Stimulated activated CD4-positive, alpha-beta T cell treated with anti-CD3 and anti-CD28 coated beads, Interleukin-4, amount 100 ng/mL, for 48 hours (primary cell): ENCODE results near the gene NFRKB.
"Not testable (repeated sequence)": the region's sequence is repeated elsewhere in the genome, so short reads cannot be mapped to it uniquely, and the experiment has no call there.

Source experiments
- DNase-seq, 2 donors: peaks; one replicate each; pipeline ENCODE4 v3.0.0-alpha.2; 2020; ENCODE audit warnings: low read depth in 2 of 2

NFRKB gene

DNA sequence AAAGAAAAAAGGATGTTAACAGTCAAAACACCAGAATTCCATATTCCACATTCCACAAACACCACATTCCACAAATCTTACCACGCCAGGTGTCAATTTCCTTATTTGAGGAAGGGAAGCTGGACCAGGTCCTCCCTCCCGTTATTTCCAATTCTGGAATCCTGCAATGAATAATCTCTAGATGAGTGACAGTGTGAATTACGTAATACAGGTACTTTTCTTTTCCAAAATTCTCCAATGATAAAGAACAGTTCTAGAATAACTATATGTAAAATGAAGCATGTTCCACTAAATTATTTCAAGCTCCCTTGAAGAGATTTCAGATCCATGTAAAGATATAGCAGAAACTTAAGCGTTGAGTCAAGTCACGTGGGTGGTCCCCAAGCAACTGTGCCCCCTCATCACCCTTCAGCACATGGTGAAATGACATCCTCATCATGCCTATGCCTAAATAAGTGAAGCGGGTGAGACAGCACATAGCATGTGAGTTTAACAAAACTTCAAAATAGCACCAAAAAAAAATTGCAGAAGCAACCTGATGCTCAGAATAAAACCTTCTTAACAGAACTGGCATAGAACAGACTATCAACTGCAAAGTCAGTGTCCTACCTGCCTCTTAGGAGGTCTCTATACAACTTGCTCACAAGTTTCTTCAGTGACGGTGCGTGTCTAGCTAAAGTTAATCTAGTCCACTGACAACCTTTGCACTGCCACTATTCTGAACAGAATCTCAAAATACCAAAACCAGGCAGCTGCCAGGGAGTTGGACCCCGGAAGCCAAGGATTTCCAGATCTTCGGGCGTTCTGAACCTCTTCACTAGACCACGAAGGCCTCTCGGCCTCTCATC is 876 bp downstream of the NFRKB start:
- DNase-seq, result no peak

DNA sequence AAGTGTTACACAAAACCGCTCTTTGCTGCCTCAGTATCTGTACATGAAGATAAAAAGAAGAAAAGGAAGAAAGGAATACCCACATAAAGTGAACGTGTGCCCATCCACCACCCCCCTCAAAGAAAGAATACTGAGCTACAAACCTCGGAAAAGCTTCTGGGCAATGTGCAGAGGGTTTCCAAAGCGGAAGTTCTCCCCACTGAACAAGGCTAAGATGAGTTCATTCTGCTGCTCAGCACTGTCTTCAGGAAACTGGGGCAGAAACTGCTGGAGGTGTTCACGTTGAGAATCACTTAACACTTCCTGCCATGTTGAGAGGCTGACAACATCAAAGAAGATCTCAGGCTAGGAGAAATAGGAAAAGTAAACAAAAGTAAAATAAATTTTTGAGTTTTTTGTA is 6.9 kb downstream of the NFRKB start:
- no peak for DNase-seq

DNA sequence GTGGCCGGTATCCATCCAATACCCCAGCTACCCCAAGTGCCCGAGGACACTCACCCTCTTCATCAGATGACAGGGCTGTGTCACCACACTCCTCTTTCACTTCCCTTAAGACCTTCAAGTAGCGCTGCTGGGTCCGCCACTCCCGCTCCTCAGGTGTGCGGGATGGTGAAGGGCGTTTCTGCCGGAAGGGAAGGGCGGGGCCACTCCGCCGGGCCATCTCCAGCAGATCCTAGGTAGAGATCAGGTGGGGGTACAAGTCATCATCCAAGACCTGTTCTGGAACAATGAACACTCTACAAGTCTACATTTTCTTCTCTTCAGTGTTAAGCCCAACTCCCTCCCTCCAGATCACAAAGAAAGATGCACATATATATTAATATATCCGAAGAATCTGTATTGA is 10.0 kb downstream of the NFRKB start:
- DNase-seq, result no peak

DNA sequence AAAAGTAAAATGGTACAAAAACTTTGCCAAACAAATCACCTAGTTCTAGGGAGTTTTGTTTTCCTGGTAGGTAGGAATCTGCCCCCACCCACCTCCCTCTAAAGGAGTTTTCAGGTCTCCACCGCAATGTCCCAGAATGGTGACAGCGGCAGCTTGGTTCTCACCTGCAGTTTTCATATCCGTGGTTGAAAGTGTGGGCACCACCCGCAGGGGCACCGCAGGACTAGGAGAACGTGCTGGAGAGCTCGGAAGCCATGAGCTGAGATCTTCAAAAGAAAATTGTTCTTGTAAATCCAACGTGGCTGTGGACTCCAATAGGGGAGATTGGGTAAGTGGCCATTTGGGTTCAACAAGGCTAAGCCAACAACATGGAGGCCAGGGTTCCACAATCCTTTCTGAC is 10.8 kb downstream of the NFRKB start:
- DNase-seq, result no peak

DNA sequence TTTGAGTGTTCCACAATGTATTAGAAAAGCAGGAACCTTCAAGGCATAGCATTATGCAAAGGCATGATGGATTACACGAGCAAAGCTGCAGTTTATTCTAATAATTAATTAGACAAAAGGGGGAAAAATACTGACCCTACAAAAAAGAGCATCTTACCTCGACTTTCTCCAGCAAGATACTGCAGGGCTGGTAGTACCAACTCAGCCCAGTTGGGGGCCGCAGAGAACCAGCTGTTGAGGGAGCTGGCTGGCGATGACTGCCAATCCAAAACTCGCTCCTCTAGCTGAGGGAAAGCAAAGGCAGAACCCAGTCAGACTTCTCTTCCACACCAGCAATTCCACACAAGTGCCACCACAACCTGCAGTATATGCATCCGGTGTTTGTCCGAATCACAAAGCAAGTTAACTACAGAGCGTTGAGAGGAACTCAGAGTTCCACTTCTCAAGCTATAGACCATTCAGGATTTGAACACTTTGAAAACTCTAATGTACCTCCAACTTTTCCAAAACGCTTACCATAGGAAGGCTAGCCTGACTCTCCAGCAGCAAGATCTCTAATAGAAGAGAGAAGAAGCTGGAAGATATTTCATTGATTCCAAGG is 13.7 kb downstream of the NFRKB start:
- peak in 1 of 2 donors; percentile 33 for DNase-seq

DNA sequence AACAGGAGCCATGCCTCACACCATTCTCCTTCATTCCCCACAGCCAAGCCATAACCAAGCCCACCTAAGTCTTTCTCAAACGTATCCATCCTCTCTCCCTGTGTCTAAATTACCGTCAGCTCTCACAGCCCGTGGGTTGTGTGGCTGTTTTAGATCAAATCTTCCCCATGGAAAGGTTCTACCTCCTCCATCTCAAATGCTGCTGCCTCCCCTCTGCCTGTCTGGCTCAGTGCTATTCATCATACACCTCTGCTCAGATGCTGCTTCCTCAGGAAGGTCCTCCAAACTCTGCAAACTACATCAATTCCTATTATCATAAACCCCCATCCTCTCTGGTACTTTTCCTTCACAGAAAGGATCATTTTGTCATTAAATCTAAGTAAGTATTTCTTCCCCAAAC is 15.1 kb downstream of the NFRKB start:
- DNase-seq, result no peak

DNA sequence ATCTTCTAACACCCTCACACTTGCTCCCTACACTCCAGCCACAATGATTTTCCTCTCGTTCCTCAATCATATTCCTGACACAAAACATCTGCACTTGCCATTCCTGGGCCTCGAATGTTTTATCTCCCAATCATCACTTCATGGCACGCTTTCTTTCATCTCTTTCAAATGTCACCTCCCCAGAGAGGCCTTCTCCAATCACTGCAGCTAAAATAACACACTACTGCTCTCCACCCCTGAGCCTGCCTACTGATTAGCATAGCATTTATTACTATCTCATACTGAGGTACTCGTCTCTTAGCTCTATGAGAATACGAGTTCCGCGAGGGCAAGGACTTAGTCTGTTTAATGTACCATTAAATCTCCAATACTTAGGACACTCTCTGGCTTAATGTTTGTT is 23.5 kb downstream of the NFRKB start:
- DNase-seq, result no peak

DNA sequence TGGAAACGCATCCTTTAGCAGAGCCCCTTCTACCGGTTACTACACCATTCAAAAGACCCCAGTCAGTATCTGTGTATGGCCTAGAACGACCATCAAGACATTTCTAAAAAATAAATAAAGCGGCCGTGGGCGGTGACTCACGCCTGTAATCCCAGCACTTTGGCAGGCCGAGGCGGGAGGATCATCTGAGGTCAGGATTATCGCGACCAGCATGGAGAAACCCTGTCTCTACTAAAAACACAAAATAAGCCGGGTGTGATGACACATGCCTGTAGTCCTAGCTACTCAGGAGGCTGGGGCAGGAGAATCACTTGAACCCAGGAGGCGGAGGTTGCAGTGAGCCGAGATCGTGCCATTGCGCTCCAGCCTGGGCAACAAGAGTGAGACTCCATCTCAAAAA is 26.8 kb downstream of the NFRKB start:
- DNase-seq, result not testable (repeated sequence)

DNA sequence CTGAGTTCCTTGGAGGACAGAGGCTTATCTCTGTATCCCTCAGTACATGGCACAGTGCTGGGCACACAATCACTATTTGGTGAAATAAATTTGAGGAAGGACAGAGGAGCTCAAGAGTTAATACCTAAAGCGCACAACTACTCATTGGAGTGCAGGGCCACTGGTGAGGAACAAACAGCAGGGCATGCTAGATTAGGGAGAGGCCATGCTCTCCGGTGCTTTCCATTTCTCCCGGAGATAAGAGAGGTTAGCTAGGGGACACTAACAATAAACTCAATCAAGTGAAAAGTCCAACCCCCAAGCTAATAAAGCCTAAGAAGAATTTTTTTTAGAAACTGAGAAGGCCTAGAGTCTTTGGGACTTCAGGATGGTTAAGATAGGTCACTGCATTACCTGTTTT is 29.1 kb downstream of the NFRKB start:
- no peak for DNase-seq

DNA sequence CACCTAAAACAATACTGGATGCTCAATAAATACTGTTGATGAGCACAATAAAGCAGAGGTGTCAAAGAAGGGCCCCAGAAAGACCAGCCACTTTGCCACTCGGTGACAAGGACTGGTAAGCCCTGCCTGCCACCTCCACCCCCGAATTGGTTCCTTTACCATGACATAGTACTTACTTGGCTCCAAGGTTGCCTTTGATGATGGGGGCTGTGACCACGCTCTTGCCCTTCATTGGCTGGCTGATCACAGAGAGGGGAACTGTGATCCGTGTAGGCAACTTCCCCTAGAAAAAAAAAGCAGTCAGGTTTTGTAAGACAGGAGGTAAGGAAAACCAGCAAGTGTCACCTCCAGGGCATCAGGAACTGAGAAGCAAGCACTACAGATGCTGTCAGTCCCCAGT is 29.7 kb downstream of the NFRKB start:
- DNase-seq, result no peak

DNA sequence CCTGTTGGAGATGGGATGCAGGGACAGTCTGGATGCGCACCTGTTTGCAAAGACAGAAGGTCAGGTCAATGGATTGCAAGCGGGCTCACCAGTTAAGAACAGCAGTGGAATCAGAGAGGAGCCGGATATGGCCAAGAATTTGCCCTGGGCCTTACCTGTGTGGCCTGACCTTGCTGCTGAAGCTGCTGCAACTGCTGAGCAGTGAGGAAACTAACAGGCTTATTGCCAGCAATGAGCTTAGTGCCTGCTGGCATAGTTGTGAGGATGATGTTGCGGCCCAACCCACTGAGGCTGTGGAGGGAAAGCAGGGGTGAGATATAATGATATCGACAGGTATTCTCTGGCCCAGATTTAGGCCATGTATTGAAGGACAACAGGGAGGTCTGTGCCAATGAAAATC is 30.6 kb downstream of the NFRKB start:
- no peak for DNase-seq

DNA sequence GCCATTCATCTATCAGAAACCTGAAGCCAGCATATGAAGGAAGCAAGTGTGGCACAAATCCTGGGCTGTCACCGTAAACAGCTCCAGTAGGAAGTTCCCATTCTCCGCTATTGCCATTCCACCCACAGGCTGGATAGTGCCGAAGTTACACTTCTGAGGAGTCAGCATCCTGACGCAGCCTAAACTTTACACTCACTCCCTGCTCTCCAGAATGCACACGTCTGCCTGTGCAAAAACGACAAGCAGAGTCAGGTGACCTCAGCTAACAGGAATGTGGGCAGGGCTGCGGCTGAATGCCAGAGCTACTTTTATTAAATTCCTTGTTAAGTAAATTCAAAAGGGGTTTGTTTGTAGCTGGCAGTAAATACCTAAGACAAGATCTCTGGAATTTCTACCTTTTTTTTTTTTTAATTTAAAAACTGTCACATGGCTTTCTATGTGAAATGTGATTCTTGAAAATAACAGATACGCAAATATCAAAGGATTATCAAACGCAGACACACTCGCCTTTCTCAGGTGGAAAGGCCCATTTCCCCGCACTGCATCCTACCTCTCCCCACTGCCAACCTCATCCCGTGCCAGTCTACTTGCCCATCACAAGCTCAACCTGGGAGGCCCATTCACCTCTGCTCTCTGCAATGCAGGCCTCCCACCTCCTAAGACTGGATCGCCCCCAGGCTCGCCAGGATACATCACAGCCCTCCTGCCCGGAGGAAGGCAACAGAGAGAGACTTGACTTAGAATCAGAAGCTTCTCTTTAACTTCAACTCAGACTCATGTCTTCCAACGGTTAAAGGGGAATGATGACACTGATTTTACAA is 33.5 kb downstream of the NFRKB start:
- DNase-seq, result no peak

DNA sequence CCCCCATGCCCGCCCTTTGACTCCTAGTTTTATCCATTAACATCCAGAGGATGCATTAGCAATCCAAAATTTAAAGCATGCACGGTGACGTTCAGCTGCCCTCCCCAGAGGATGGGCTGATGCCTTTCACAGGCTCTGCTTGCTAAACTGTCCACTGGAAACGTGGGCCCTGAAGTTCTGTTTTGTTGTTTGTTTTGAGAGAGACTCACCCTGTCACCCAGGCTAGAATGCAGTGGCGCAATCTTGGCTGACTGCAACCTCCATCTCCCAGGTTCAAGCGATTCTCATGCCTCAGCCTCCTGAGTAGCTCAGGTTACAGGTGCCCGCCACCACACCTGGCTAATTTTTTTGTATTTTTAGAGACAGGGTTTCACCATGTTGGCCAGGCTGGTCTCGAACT is 39.3 kb downstream of the NFRKB start:
- no peak for DNase-seq

DNA sequence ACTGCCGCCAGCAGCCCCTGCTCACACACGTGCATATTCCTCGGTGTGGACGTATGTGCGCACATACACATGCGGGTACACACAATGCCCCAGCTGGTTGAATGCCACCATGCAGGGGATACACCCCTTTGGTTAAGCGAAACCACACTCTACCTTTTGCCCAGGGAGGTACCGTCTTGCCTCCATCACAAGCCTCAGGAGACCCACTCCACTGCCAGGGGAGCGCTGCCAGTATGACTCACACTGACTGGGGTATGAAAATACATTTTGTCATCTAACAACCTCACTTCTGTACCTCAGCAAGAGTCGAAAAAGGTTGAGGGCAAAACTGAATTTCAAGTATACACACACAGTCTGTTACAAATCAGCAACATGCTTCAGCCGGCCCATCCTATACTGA is 40.3 kb downstream of the NFRKB start:
- DNase-seq, result no peak

DNA sequence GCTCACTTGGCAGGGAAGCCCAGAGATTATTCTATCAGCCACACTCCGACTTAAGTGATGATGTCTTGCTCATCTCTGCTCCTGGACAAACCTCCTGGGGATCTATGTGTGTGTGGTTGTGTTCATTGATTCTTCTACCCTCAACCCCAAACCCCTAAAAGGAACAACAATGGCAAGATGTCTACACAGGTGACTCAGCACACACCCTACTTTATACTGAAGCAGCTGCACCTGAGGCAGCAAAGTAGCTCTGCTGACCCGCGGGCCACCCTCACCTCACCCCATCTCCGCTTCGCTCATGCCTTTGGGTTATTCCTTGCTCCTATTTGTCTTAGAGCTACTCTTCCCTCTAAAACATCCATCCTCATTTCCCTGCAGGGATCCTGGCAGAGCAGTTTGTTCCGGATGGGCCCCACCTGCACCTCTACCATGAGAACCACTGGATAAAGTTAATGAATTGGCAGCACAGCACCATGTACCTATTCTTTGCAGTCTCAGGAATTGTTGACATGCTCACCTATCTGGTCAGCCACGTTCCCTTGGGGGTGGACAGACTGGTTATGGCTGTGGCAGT is 41.1 kb downstream of the NFRKB start:
- DNase-seq, result no peak

DNA sequence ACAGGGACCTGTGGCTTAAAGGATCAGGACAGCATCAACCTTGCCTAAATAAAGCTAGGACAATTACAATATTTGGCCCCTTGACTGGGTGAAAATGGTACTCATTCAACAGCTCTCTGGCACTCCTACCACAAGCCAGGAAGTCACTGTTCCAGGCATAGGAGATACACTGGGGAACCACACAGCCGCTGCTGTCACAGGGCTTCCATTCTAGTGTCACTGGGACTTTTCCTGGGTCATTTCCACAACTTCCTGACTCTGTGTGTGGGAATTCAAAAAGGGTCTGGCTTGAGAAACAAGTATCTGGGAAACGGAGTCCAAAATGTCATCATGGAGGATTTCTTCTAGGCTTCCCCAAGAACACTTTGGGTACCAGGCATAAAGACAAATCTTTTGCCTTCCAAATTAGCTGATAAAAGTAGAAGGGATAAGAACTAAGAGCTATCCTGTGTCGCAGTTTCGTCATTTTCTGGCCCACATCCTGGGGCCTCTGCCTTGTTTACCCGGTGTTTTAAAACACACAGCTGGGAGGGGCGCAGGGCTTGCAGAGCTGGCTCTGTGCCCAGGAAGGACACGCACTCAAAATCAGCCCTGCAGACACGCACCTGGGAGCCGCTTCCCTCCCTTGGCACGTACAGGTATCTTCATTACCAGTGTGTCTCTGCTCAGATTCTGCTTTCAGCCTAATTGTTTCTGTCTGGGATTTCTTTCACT is 41.7 kb downstream of the NFRKB start:
- DNase-seq, result peak; percentile 17 to 18

DNA sequence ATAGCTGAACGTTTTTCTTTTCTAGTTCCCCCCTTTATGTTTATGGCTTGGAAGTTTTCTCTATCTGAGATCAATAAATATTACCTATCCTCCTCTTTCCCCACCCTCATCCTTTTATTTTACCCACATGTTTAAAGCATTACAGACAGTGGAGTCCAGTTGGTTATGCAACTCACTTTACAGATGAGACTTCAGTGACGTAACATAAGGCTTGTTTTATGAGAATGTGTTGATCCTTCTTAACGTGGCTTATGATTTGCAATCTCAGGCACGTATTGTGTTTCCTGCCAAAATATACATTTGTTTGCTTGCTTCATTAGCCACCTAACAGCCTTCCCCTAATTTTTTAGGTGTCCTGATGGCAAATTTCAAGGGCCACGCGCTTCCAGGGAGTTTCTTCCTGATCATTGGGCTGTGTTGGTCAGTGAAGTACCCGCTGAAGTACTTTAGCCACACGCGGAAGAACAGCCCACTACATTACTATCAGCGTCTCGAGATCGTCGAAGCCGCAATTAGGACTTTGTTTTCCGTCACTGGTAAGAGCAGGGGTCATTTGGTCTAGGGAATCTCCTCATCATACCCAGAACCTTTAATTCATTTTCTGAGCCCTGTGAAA is 43.1 kb downstream of the NFRKB start:
- DNase-seq, result no peak

DNA sequence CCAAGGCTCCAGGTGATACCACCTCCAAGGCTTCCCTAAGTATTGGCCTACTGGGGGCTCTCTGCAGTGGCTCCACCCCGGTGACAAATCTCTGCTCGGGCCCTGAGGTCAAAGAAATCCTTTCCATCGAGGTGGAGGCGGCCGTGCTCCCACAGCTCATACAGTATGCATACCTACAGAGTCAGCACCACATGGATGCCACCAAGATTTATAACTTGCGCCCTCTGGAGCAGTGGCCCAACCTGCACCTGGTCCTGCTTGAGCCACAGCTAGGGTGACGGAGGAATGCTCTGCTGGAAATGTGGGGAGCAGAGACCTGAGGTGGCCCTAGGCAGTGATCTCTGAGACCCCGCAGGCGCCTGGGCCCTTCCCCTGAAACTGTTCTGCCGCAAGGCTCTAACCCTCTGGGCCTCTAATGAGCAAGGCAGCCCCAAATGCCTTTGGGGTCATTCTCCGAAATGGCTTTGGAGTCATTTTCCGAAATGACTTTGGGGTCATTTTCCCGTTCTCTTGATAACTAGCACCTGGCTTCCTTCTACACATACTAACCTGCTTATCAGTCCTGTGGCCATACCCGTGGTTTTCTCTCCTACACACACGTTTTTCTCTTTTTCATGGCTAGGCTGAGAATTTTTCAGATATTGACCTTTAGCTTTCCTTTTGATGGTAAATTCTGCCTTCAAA is 45.8 kb downstream of the NFRKB start:
- no peak for DNase-seq

DNA sequence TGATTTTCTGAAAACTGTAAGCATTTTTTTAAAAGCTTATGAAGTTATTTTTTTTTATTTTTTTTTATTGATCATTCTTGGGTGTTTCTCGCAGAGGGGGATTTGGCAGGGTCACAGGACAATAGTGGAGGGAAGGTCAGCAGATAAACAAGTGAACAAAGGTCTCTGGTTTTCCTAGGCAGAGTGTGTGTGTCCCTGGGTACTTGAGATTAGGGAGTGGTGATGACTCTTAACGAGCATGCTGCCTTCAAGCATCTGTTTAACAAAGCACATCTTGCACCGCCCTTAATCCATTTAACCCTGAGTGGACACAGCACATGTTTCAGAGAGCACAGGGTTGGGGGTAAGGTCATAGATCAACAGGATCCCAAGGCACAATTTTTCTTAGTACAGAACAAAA is 48.0 kb downstream of the NFRKB start:
- DNase-seq, result not testable (repeated sequence)

DNA sequence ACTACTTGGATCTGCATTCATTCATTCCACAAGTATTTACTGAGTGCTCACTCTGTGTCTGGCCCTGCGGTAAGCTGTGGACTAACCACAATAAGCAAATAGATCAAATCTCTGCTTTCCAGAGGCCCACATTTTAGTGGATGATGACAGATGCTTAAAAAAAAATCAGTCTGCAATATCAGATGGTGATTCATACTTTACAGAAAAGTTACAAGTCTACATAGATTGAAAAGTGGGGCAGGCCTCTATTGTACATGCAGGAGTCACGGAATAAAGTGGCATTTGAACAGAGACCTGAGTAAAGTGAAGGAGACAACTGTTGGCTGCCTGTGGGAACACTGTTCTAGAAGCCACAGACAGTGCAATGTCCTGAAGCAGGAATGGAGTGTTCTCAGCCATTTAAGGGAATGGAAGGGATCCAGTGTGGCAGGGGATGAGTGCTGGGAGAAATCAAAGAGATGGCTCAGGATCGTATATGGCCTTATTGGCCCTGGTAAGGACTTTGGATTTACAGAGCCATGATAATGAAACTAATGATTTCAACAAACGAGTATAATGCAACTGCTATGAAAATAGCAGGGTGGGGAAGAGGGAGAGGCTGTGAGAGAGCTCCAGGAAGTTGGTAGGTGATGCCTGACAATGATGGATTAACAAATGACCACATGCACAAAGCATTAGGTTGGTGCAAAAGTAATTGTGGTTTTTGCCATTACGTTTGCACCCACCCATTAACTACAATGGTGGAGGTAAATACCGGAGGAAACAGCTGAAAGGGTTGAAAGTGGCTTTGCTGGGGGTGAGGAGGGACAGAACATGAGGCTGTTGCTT is 48.7 kb downstream of the NFRKB start:
- DNase-seq, result no peak
